GM21423 (cell line): Measurements from ENCODE around the gene RFX8.
"Not testable (repeated sequence)": the region's sequence is repeated elsewhere in the genome, so short reads cannot be mapped to it uniquely, and the experiment has no call there.

Experiments
- ATAC-seq: cut with Tn5 transposase; IDR thresholded peaks from one replicate; pipeline ENCODE4 v1.9.1; 2021; ENCODE audit warnings: mild to moderate bottlenecking, moderate library complexity; ENCODE audit not compliant: unreplicated experiment

Gene RFX8

GRCh38 chr2:101354420-101355311 lies 120.2 kb downstream of the RFX8 start:
- no peak for ATAC-seq

GRCh38 chr2:101352631-101353030 lies 122.3 kb downstream of the RFX8 start:
- ATAC-seq = not testable (repeated sequence)

DNA sequence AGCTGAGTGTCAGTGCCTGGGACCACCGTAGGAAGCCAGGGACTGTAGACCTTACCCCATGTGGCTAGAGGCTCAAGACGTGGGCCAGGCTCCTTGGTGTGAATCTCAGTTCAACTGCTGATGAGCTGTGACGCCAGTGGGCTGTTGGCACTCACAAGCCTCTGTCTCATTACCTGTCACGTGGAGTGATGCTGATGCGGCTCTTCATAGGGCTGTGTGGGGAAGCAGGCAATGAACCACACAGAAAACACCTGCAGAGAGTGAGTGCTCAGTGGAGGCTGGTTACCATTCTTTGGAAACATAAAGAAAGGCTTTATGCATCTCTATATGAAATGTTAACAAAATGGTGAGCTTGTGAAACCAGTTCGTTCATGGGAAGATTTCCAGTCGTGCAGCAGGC lies 123.7 kb downstream of the RFX8 start:
- ATAC-seq = no peak

DNA sequence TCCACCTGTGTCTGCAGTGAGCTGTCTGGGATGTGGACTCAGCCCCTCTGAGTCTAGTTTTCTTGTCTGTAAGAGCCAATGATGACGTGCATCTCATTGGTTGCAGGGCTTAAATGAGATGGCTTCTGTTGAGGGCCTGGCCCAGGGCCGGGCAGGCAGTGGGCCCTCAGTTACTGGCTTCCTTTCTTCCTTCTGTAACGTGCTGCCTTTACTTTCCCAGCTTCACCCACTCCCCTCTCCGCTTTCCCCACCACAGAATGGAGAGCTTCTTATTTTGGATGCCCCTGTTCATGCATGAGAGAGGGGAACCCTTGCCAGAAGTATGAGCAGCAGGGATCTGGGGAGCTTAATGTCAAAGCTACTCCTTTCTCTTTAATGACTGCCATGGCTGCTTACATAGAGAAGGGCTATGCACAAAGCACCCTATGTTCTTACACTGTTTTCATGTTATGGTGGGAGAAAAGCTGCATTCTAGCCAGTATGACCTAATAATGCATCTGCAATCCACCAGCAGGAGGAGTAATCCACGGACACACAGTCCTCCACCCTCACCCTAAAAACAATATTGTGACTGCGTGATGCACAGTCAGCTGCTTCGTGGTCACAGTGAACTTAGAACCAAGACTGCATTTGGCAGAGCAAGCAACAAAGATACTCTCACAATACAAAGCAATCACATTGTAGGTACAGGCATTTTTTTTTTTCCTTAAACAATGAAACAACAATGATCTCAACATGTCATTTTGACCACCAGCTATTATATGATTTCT lies 124.8 kb downstream of the RFX8 start:
- no peak for ATAC-seq

GRCh38 chr2:101348883-101349282 lies 126.0 kb downstream of the RFX8 start:
- no peak for ATAC-seq
